SK-N-SH (cell line): ENCODE data around the gene KRT80. TPM values are rescaled to one million over a fixed set of nuclear protein-coding genes. Genes with fewer than 3 reads are reported as not detected.

Source experiments
- CTCF ChIA-PET: fragments of 300-600, 350-600 bp; formaldehyde crosslinking; extraction: SDS; loops from one replicate; lab custom pipeline; 2021; lab: Yijun Ruan, JAX
- POLR2A ChIA-PET: fragments of 350-600 bp; sonication (Branson Sonifier 250); formaldehyde crosslinking; extraction: SDS; loops from one replicate; lab custom pipeline; 2020; ENCODE audit warnings: antibody characterized with exemption, inconsistent platforms; lab: Yijun Ruan, JAX
- DNase-seq: peaks from one replicate; pipeline ENCODE4 v3.0.0; 2012
- H2AFZ ChIP-seq: fragments of 200-600 bp; sonication (generic); 2 replicates; pipeline ENCODE4 v1.8.1; 2016; ENCODE audit warnings: antibody characterized with exemption, mild to moderate bottlenecking, low read depth
- H3F3A ChIP-seq: fragments of 200-600 bp; sonication (generic); replicated peaks from 2 replicates; pipeline ENCODE3; 2016; ENCODE audit warnings: antibody characterized with exemption, mild to moderate bottlenecking; ENCODE audit not compliant: insufficient read depth
- H3K27ac ChIP-seq, 2 experiments: fragments of 200-500 bp in 1 of 2; fragments of 200-600 bp in 1 of 2; sonication (Bioruptor generic) in 1 of 2; sonication (generic), shearing (Covaris generic) in 1 of 2; 2 replicates each; pipeline versions ENCODE4 v1.5.1 to v1.6.1; 2014 to 2016; ENCODE audit warnings: low read depth in 2 of 2, inconsistent platforms in 1 of 2, low read length in 1 of 2, mild to moderate bottlenecking in 1 of 2, mixed read lengths in 1 of 2
- H3K27me3 ChIP-seq: fragments of 200-600 bp; sonication (generic), shearing (Covaris generic); 2 replicates; pipeline ENCODE4 v1.6.1; 2016; ENCODE audit warnings: mixed run types; ENCODE audit not compliant: insufficient read depth
- H3K36me3 ChIP-seq, 2 experiments: fragments of 200-500 bp in 1 of 2; fragments of 200-600 bp in 1 of 2; sonication (Bioruptor generic) in 1 of 2; sonication (generic) in 1 of 2; replicated peaks in 1 of 2; 2 replicates each; pipeline versions ENCODE3 to v1.5.1; 2014 to 2016; ENCODE audit warnings: low read length in 1 of 2, mild to moderate bottlenecking in 1 of 2; ENCODE audit not compliant: insufficient read depth in 2 of 2, control insufficient read depth in 1 of 2
- H3K4me1 ChIP-seq, 2 experiments: fragments of 200-500 bp in 1 of 2; fragments of 200-600 bp in 1 of 2; sonication (Bioruptor generic) in 1 of 2; sonication (generic), shearing (Covaris generic) in 1 of 2; 2 replicates each; pipeline versions ENCODE4 v1.5.1 to v1.6.1; 2014 to 2016; ENCODE audit warnings: low read depth in 1 of 2, low read length in 1 of 2, mixed run types in 1 of 2; ENCODE audit not compliant: insufficient read depth in 2 of 2, control insufficient read depth in 1 of 2
- H3K4me2 ChIP-seq: fragments of 200-600 bp; sonication (generic), shearing (Covaris generic); 2 replicates; pipeline ENCODE4 v1.6.1; 2017; ENCODE audit warnings: mixed run types
- H3K4me3 ChIP-seq, 2 experiments: fragments of 200-500 bp in 1 of 2; fragments of 200-600 bp in 1 of 2; sonication (Bioruptor generic) in 1 of 2; sonication (generic), shearing (Covaris generic) in 1 of 2; 2 replicates each; pipeline versions ENCODE4 v1.5.1 to v1.8.1; 2014 to 2016; ENCODE audit warnings: low read depth in 2 of 2, inconsistent platforms in 1 of 2, low read length in 1 of 2, mild to moderate bottlenecking in 1 of 2, mixed read lengths in 1 of 2, moderate library complexity in 1 of 2
- H3K79me2 ChIP-seq: fragments of 200-600 bp; sonication (generic); 2 replicates; pipeline ENCODE4 v1.8.1; 2017; ENCODE audit warnings: mild to moderate bottlenecking; ENCODE audit not compliant: insufficient read depth
- H3K9ac ChIP-seq: fragments of 200-600 bp; sonication (generic); 2 replicates; pipeline ENCODE4 v1.6.1; 2017; ENCODE audit warnings: mixed run types
- H3K9me2 ChIP-seq: fragments of 200-600 bp; sonication (generic); 2 replicates; pipeline ENCODE4 v1.6.1; 2017; ENCODE audit warnings: mixed run types
- H3K9me3 ChIP-seq: fragments of 200-600 bp; sonication (generic); 2 replicates; pipeline ENCODE4 v1.6.1; 2017; ENCODE audit warnings: mixed run types, mild to moderate bottlenecking, moderate library complexity
- H4K20me1 ChIP-seq: fragments of 200-600 bp; sonication (generic); 2 replicates; pipeline ENCODE4 v1.6.1; 2017; ENCODE audit warnings: mild to moderate bottlenecking, mixed run types; ENCODE audit not compliant: insufficient read depth
- FOXJ3 ChIP-seq: sonication (generic); formaldehyde crosslinking; IDR thresholded peaks from 2 replicates; pipeline ENCODE4 v1.5.1; 2020; ENCODE audit warnings: mild to moderate bottlenecking, missing genetic modification reagents
- JUND ChIP-seq: IDR thresholded peaks from 2 replicates; pipeline ENCODE4 v1.4.0; 2012
- MAX ChIP-seq: IDR thresholded peaks from 2 replicates; pipeline ENCODE4 v1.4.0; 2012; ENCODE audit warnings: low read depth
- MEF2A ChIP-seq: IDR thresholded peaks from 2 replicates; pipeline ENCODE4 v1.4.0; 2012; ENCODE audit warnings: low read depth, borderline replicate concordance
- MXI1 ChIP-seq: IDR thresholded peaks from 2 replicates; pipeline ENCODE4 v1.6.1; 2012; ENCODE audit warnings: mild to moderate bottlenecking, low read depth, low read length, improper control_type of control experiment
- POLR2AphosphoS5 ChIP-seq: IDR thresholded peaks from 2 replicates; pipeline ENCODE4 v1.6.1; 2012; ENCODE audit warnings: low read depth, low read length
- RAD21 ChIP-seq: IDR thresholded peaks from 2 replicates; pipeline ENCODE4 v1.6.1; 2012; ENCODE audit warnings: mild to moderate bottlenecking, low read length
- RCOR1 ChIP-seq: fragments of 150-350 bp; IDR thresholded peaks from 2 replicates; pipeline ENCODE4 v1.6.1; 2017; ENCODE audit warnings: antibody characterized with exemption, low read length
- REST ChIP-seq: IDR thresholded peaks from 2 replicates; pipeline ENCODE4 v1.6.1; 2012; ENCODE audit warnings: mild to moderate bottlenecking, low read depth, low read length, moderate library complexity
- RFX5 ChIP-seq: IDR thresholded peaks from 2 replicates; pipeline ENCODE4 v1.6.1; 2012; ENCODE audit warnings: mild to moderate bottlenecking, improper control_type of control experiment, low read length
- WGBS: methylation state at CpG from one replicate; pipeline ENCODE4 v1.1.6; 2017; ENCODE audit warnings: low lambda C conversion rate; 5-methylcytosine and 5-hydroxymethylcytosine counted together
- polyA plus RNA-seq, 3 experiments: library from polyadenylated mRNA; depleted of rRNA; stranded (reverse); fragments of >200 nt; gene quantifications; 2 replicates each; pipeline ENCODE4 v1.2.3, GENCODE V29; 2012

Gene KRT80
- polyA plus RNA-seq, 1 of the 3 experiments (the other 2 are of a cell fraction) = 14.9 TPM

- Histone ChIP-seq H3K27me3 (no peaks in the 10 kb centered on the region), H3F3A (peaks cover 23% of the 10 kb centered on the region), H4K20me1 (no peaks in the 10 kb centered on the region), H3K36me3 (no peaks in the 10 kb centered on the region), H3K27ac (peak overlapping the region in 1 of 2 experiments; percentile 22; a peak in 2 of 4 replicates), H3K4me1 (peaks cover 34 to 78% of the 10 kb centered on the region in 2 experiments), H3K9me2 (no peaks in the 10 kb centered on the region), H3K79me2 (no peaks in the 10 kb centered on the region), H3K4me3 (no peak overlapping the region)
- TF ChIP-seq RCOR1 (no peak), POLR2AphosphoS5 (no peak), FOXJ3 (CRISPR knock-in tag) (no peak), MXI1 (no peak), RFX5 (no peak), MAX (no peak), JUND (no peak)
- TF ChIP-seq, all 33 proteins: peak for 0
- no peak for DNase-seq
- no peaks in the 10 kb centered on the region for H3K9me3 ChIP-seq
- ChIA-PET POLR2A (no interaction called here), CTCF (interaction anchor here (0.9 to 3.6 kb wide), 3 partner anchors 17 to 180 kb away, joined by 4 to 13 read pairs (median 5); no protein-coding TSS in a partner anchor)
- no peak overlapping the region for H3K4me2 ChIP-seq
- no peak overlapping the region for H2AFZ ChIP-seq
- 94% methylated on average over 4 of the region's 4 CpGs for WGBS
- H3K9ac ChIP-seq = no peak overlapping the region
Measured at GRCh38 chr12:52205612-52206303, 13.9 kb upstream of the KRT80 start.

GRCh38 chr12:52204931-52205505 lies 13.2 kb upstream of the KRT80 start:
- Histone ChIP-seq H4K20me1 (no peaks in the 10 kb centered on the region), H3K27ac (peak overlapping the region; percentile 48 to 49; a peak in 2 of 4 replicates), H3K4me2 (0 out of 2 replicates have a peak overlapping the region, but pooled peaks have one; percentile 10), H3K9me2 (no peaks in the 10 kb centered on the region), H3K27me3 (no peaks in the 10 kb centered on the region), H2AFZ (no peak overlapping the region), H3K4me3 (no peak overlapping the region), H3K9me3 (no peaks in the 10 kb centered on the region), H3K36me3 (no peaks in the 10 kb centered on the region), H3K4me1 (peaks cover 34 to 81% of the 10 kb centered on the region in 2 experiments), H3K9ac (no peak overlapping the region), H3F3A (peaks cover 23% of the 10 kb centered on the region), H3K79me2 (no peaks in the 10 kb centered on the region)
- CTCF ChIA-PET = interaction anchor here (1.4 to 3.6 kb wide), 2 partner anchors 74 to 180 kb away, joined by 4 to 13 read pairs; no protein-coding TSS in a partner anchor
- no peak for TF ChIP-seq MEF2A
- TF ChIP-seq REST = no peak
- TF ChIP-seq RAD21 = no peak
- POLR2A ChIA-PET = no interaction called here
- 89% methylated on average over 6 of the region's 7 CpGs for WGBS
- DNase-seq = no peak
